Measurements from ENCODE around the gene C16orf92. TPM values are rescaled to one million over a fixed set of nuclear protein-coding genes. Genes with fewer than 3 reads are reported as not detected.

C16orf92 gene
- total and polyA plus RNA-seq, 2 of the 13 experiments (the other 11 are each of a cell fraction or from before 2014, with no cell fraction given) = not detected

GRCh38 chr16:29995911-29996765 is 26.9 kb upstream of the C16orf92 start, which contains the start of gene INO80E (continued):
- TF ChIP-seq SMAD1 (CRISPR knock-in tag; IDR thresholded peaks at IDR 0.05; ENCODE audit: borderline replicate concordance, low read depth) (0 out of 2 replicates have a peak, but pooled peaks have one; percentile 20), ZNF513 (CRISPR knock-in tag; conservative IDR thresholded peaks at IDR 0.05) (0 out of 2 replicates have a peak, but pooled peaks have one; percentile 41), ONECUT2 (CRISPR knock-in tag; IDR thresholded peaks at IDR 0.05) (no peak), ZNF749 (CRISPR knock-in tag; IDR thresholded peaks at IDR 0.05; ENCODE audit: borderline replicate concordance) (peak; percentile 41; the same call in 1 of the 2 replicates), SRSF1 (optimal IDR thresholded peaks at IDR 0.05; ENCODE audit: low read depth, low read length) (peak; percentile 47), SP2 (CRISPR knock-in tag; IDR thresholded peaks at IDR 0.05) (peak; percentile 72), ZNF142 (CRISPR knock-in tag; IDR thresholded peaks at IDR 0.05) (no peak; the same call in 1 of the 2 replicates), RORA (CRISPR knock-in tag; IDR thresholded peaks at IDR 0.05) (peak; percentile 66; the same call in 1 of the 2 replicates), NCOA1 (CRISPR knock-in tag; IDR thresholded peaks at IDR 0.05) (0 out of 2 replicates have a peak, but pooled peaks have one; percentile 58), ZNF609 (CRISPR knock-in tag; IDR thresholded peaks at IDR 0.05; ENCODE audit: borderline replicate concordance) (peak; percentile 37; the same call in 1 of the 2 replicates)
- TF ChIP-seq, protein P1, sequence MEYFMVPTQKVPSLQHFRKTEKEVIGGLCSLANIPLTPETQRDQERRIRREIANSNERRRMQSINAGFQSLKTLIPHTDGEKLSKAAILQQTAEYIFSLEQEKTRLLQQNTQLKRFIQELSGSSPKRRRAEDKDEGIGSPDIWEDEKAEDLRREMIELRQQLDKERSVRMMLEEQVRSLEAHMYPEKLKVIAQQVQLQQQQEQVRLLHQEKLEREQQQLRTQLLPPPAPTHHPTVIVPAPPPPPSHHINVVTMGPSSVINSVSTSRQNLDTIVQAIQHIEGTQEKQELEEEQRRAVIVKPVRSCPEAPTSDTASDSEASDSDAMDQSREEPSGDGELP (IDR thresholded peaks at IDR 0.05; ENCODE audit: borderline replicate concordance, low read depth) = peak; percentile 32; the same call in 1 of the 2 replicates
- TF ChIP-seq, protein P2, sequence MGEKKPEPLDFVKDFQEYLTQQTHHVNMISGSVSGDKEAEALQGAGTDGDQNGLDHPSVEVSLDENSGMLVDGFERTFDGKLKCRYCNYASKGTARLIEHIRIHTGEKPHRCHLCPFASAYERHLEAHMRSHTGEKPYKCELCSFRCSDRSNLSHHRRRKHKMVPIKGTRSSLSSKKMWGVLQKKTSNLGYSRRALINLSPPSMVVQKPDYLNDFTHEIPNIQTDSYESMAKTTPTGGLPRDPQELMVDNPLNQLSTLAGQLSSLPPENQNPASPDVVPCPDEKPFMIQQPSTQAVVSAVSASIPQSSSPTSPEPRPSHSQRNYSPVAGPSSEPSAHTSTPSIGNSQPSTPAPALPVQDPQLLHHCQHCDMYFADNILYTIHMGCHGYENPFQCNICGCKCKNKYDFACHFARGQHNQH (CRISPR knock-in tag; IDR thresholded peaks at IDR 0.05) = peak; percentile 96
